A549 (cell line): ENCODE measurements around the gene P2RY8. TPM values are rescaled to one million over a fixed set of nuclear protein-coding genes. Genes with fewer than 3 reads are reported as not detected.

ENCODE experiments used
- ATAC-seq, 2 experiments: fragments of 200-7000 bp in 1 of 2; fragments of >200 bp in 1 of 2; cut with Nextera tagmentation in 1 of 2; cut with Tn5 transposase in 1 of 2; 3 replicates each; pipeline versions ENCODE4 v1.8.0 to v1.9.1; 2018 to 2020; ENCODE audit warnings: mild to moderate bottlenecking in 1 of 2, moderate library complexity in 1 of 2
- CTCF ChIA-PET: fragments of 300-600 bp; sonication (Branson Sonifier 250); formaldehyde crosslinking; extraction: SDS; loops from one replicate; lab custom pipeline; 2021; ENCODE audit warnings: antibody characterized with exemption, inconsistent platforms; lab: Yijun Ruan, JAX
- POLR2A ChIA-PET: fragments of 350-600 bp; formaldehyde crosslinking; extraction: SDS; loops from one replicate; lab custom pipeline; 2021; ENCODE audit warnings: antibody characterized with exemption, inconsistent platforms; lab: Yijun Ruan, JAX
- DNase-seq, 2 experiments: peaks; one replicate each; pipeline versions ENCODE4 v3.0.0 to v3.0.0-alpha.2; 2011 to 2016; ENCODE audit warnings: low read depth in 1 of 2, low spot score in 1 of 2
- FAIRE-seq: peaks from 2 replicates; lab custom pipeline; 2011; peaks lifted over from hg19 to GRCh38; lab: Jason Lieb, UNC
- H3K27ac ChIP-seq, 2 experiments: fragments of >200 bp; sonication (Bioruptor Twin); formaldehyde crosslinking; 3 replicates each; pipeline ENCODE4 v1.5.1; 2016 to 2017
- H3K4me1 ChIP-seq: fragments of >200 bp; sonication (Bioruptor Twin); formaldehyde crosslinking; 3 replicates; pipeline ENCODE4 v1.6.1; 2016
- H3K4me2 ChIP-seq: fragments of >200 bp; sonication (Bioruptor Twin); formaldehyde crosslinking; 3 replicates; pipeline ENCODE4 v1.6.1; 2016
- H3K4me3 ChIP-seq: fragments of >200 bp; sonication (Bioruptor Twin); formaldehyde crosslinking; 3 replicates; pipeline ENCODE4 v1.5.1; 2016
- H3K9me3 ChIP-seq: fragments of >200 bp; sonication (Bioruptor Twin); formaldehyde crosslinking; 3 replicates; pipeline ENCODE4 v1.6.1; 2016
- CBX8 ChIP-seq: fragments of 200-600 bp; sonication (generic); IDR thresholded peaks from 2 replicates; pipeline ENCODE4 v1.6.1; 2016
- CHD2 ChIP-seq: fragments of 150-350 bp; IDR thresholded peaks from 2 replicates; pipeline ENCODE4 v1.6.1; 2014; ENCODE audit warnings: low read length; ENCODE audit not compliant: partially characterized antibody
- EHMT2 ChIP-seq: fragments of 200-600 bp; sonication (generic); IDR thresholded peaks from 2 replicates; pipeline ENCODE4 v1.6.1; 2016; ENCODE audit warnings: antibody characterized with exemption, low read depth, mild to moderate bottlenecking, moderate library complexity
- ESRRA ChIP-seq: fragments of 150-350 bp; IDR thresholded peaks from 2 replicates; pipeline ENCODE4 v1.6.1; 2014; ENCODE audit warnings: mild to moderate bottlenecking, low read length, borderline replicate concordance
- FOSB ChIP-seq: fragments of 250-450 bp; sonication (Bioruptor Pico); IDR thresholded peaks from 2 replicates; pipeline ENCODE4 v1.5.0; 2020; ENCODE audit warnings: mild to moderate bottlenecking, moderate library complexity
- GATA3 ChIP-seq: IDR thresholded peaks from 2 replicates; pipeline ENCODE4 v1.6.1; 2012; ENCODE audit warnings: borderline replicate concordance
- HDAC2 ChIP-seq: fragments of 200-600 bp; sonication (generic); IDR thresholded peaks from 2 replicates; pipeline ENCODE4 v1.6.1; 2016
- JUN ChIP-seq, 2 experiments: fragments of >200 bp; sonication (Bioruptor Twin); formaldehyde crosslinking; IDR thresholded peaks; 2 replicates in 1 of 2; 3 replicates in 1 of 2; pipeline ENCODE4 v1.6.1; 2016 to 2017
- KDM1A ChIP-seq: fragments of 200-600 bp; sonication (generic); IDR thresholded peaks from 2 replicates; pipeline ENCODE4 v1.6.1; 2016; ENCODE audit warnings: low read depth, mild to moderate bottlenecking
- MAFK ChIP-seq: fragments of 450-650 bp; IDR thresholded peaks from 2 replicates; pipeline ENCODE4 v1.6.1; 2014; ENCODE audit not compliant: partially characterized antibody
- POLR2A ChIP-seq: IDR thresholded peaks from 2 replicates; pipeline ENCODE4 v1.6.1; 2012; ENCODE audit warnings: mild to moderate bottlenecking, low read length
- RCOR1 ChIP-seq: fragments of 150-350 bp; IDR thresholded peaks from 2 replicates; pipeline ENCODE4 v1.6.1; 2014; ENCODE audit warnings: antibody characterized with exemption, low read length, low read depth
- RFX5 ChIP-seq: fragments of 450-650 bp; IDR thresholded peaks from 2 replicates; pipeline ENCODE4 v1.7.1; 2014; ENCODE audit warnings: antibody characterized with exemption, mild to moderate bottlenecking, moderate library complexity
- RNF2 ChIP-seq: fragments of 200-600 bp; sonication (generic); IDR thresholded peaks from 2 replicates; pipeline ENCODE4 v1.6.1; 2016; ENCODE audit warnings: low read depth, mild to moderate bottlenecking, antibody characterized with exemption, moderate library complexity, borderline replicate concordance
- SMC3 ChIP-seq: fragments of >200 bp; sonication (Bioruptor Twin); formaldehyde crosslinking; IDR thresholded peaks from 3 replicates; pipeline ENCODE4 v1.6.1; 2018; ENCODE audit warnings: inconsistent platforms
- TFCP2L1 ChIP-seq: fragments of 250-450 bp; sonication (Bioruptor Pico); IDR thresholded peaks from 2 replicates; pipeline ENCODE4 v1.5.0; 2021; ENCODE audit warnings: mild to moderate bottlenecking
- ZFP36 ChIP-seq: fragments of 450-650 bp; IDR thresholded peaks from 2 replicates; pipeline ENCODE4 v1.6.1; 2014; ENCODE audit warnings: borderline replicate concordance; ENCODE audit not compliant: partially characterized antibody
- ZNF302 ChIP-seq: fragments of 250-450 bp; sonication (Bioruptor Pico); IDR thresholded peaks from 2 replicates; pipeline ENCODE4 v1.9.0; 2021; ENCODE audit warnings: inconsistent platforms, mild to moderate bottlenecking, moderate library complexity
- WGBS: methylation state at CpG from one replicate; pipeline ENCODE4 v1.1.6; 2017; ENCODE audit errors: missing lambda C conversion rate; 5-methylcytosine and 5-hydroxymethylcytosine counted together
- polyA plus RNA-seq, 4 experiments: library from polyadenylated mRNA; depleted of rRNA in 3 of 4; stranded (reverse); fragments of >200 nt; fragmentation: RNase III in 1 of 4; extraction: RNeasy Plus Mini Kit Qiagen cat#74134 plus additional on column Dnase treatment in 1 of 4; gene quantifications; 2 replicates in 3 of 4; 3 replicates in 1 of 4; pipeline ENCODE4 v1.2.3, GENCODE V29; 2011 to 2017
- TF ChIP-seq, protein P1 (sequence below): fragments of 150-350 bp; IDR thresholded peaks from 2 replicates; pipeline ENCODE4 v1.6.1; 2014; ENCODE audit warnings: low read depth, mild to moderate bottlenecking, low read length
- TF ChIP-seq, protein P2 (sequence below): IDR thresholded peaks from 2 replicates; pipeline ENCODE4 v1.6.1; 2012
- TF ChIP-seq, protein P3 (sequence below): fragments of >200 bp; sonication (Bioruptor Twin); formaldehyde crosslinking; IDR thresholded peaks from 2 replicates; pipeline ENCODE4 v1.6.1; 2016
- TF ChIP-seq, protein P4 (sequence below): fragments of 450-650 bp; IDR thresholded peaks from 2 replicates; pipeline ENCODE4 v1.6.1; 2014; ENCODE audit warnings: antibody characterized with exemption
- TF ChIP-seq, protein P5 (sequence below): fragments of 200-600 bp; sonication (generic); IDR thresholded peaks from 2 replicates; pipeline ENCODE4 v1.6.1; 2016; ENCODE audit warnings: antibody characterized with exemption, mild to moderate bottlenecking, moderate library complexity

Gene P2RY8
- polyA plus RNA-seq, 2 of the 4 experiments (the other 2 are of a cell fraction): not detected

DNA sequence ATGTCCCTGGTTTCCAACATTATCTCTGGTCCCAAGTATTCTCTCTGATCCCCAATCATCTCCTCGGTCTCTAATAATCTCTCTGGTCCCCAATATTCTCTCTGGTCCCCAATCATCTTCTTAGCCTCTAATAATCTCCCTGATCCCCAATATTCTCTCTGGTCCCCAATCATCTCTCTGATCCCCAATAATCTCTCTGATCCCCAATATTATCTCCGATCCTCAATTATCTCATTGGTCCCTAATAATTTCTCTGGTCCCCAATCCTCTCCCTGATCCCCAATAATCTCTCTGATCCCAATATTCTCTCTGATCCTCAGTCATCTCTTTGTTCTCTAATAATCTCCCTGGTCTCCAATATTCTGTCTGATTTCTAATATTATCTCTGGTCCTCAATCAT lies 16.6 kb downstream of the P2RY8 start:
- no peak for TF ChIP-seq EHMT2
- no peak for TF ChIP-seq KDM1A
- no peak for TF ChIP-seq RFX5
- no peak for TF ChIP-seq ZFP36
- TF ChIP-seq ZNF302 (CRISPR knock-in tag): no peak
- no peak for TF ChIP-seq GATA3
- no peak for TF ChIP-seq RNF2
- no peak for TF ChIP-seq JUN (IDR thresholded peaks at IDR 0.05)
- TF ChIP-seq POLR2A: no peak
- TF ChIP-seq, protein P1, sequence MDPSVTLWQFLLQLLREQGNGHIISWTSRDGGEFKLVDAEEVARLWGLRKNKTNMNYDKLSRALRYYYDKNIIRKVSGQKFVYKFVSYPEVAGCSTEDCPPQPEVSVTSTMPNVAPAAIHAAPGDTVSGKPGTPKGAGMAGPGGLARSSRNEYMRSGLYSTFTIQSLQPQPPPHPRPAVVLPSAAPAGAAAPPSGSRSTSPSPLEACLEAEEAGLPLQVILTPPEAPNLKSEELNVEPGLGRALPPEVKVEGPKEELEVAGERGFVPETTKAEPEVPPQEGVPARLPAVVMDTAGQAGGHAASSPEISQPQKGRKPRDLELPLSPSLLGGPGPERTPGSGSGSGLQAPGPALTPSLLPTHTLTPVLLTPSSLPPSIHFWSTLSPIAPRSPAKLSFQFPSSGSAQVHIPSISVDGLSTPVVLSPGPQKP: no peak
- TF ChIP-seq TFCP2L1 (CRISPR knock-in tag): no peak
- TF ChIP-seq MAFK: no peak
- no peak for TF ChIP-seq RCOR1
- TF ChIP-seq, protein P2, sequence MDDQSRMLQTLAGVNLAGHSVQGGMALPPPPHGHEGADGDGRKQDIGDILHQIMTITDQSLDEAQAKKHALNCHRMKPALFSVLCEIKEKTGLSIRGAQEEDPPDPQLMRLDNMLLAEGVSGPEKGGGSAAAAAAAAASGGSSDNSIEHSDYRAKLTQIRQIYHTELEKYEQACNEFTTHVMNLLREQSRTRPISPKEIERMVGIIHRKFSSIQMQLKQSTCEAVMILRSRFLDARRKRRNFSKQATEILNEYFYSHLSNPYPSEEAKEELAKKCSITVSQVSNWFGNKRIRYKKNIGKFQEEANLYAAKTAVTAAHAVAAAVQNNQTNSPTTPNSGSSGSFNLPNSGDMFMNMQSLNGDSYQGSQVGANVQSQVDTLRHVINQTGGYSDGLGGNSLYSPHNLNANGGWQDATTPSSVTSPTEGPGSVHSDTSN: no peak
- no peak for TF ChIP-seq ESRRA
- TF ChIP-seq, protein P3, sequence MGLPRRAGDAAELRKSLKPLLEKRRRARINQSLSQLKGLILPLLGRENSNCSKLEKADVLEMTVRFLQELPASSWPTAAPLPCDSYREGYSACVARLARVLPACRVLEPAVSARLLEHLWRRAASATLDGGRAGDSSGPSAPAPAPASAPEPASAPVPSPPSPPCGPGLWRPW: no peak
- TF ChIP-seq CHD2: no peak
- TF ChIP-seq FOSB (CRISPR knock-in tag): no peak
- TF ChIP-seq, protein P4, sequence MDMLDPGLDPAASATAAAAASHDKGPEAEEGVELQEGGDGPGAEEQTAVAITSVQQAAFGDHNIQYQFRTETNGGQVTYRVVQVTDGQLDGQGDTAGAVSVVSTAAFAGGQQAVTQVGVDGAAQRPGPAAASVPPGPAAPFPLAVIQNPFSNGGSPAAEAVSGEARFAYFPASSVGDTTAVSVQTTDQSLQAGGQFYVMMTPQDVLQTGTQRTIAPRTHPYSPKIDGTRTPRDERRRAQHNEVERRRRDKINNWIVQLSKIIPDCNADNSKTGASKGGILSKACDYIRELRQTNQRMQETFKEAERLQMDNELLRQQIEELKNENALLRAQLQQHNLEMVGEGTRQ: no peak
- no peak for TF ChIP-seq CBX8
- TF ChIP-seq, all 56 proteins: peak for 0
- no peaks in the 10 kb centered on the region for H3K4me1 ChIP-seq
- DNase-seq (no peak), ATAC-seq (no peak), FAIRE-seq (no peak)
- WGBS: 14% methylated on average over 2 of the region's 2 CpGs
- no peak overlapping the region for H3K4me2 ChIP-seq
- peaks cover 7% of the 10 kb centered on the region; the same call in 1 of the 3 replicates for H3K9me3 ChIP-seq
- no peak overlapping the region for H3K4me3 ChIP-seq
- POLR2A ChIA-PET: no interaction called here
- CTCF ChIA-PET: no interaction called here
- H3K27ac ChIP-seq: no peak overlapping the region

DNA sequence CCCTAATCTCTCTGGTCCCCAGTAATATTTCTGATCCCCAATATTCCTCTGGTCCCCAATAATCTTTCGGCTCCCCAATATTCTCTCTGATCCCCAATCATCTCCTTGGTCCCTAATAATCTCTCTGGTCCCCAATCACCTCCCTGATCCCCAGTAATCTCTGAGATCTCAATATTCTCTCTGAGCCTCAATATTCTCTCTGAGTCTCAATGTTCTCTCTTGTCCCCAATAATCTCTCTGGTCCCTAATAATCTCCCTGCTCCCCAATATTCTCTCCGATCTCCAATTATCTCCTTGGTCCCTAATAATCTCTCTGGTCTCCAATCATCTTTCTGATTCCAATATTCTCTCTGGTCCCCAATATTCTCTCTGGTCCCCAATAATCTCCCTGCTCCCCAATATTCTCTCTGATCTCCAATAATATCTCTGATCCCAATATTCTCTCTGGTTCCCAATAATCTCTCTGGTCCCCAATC lies 17.9 kb downstream of the P2RY8 start:
- H3K27ac ChIP-seq: no peak overlapping the region
- peaks cover 7% of the 10 kb centered on the region; the same call in 1 of the 3 replicates for H3K9me3 ChIP-seq
- no peak for ATAC-seq
- no peak for DNase-seq
- H3K4me2 ChIP-seq: no peak overlapping the region
- POLR2A ChIA-PET: no interaction called here
- CTCF ChIA-PET: no interaction called here
- FAIRE-seq: no peak
- H3K4me3 ChIP-seq: no peak overlapping the region
- 42% methylated on average over 2 of the region's 2 CpGs for WGBS
- no peaks in the 10 kb centered on the region for H3K4me1 ChIP-seq
- TF ChIP-seq SMC3 (no peak), HDAC2 (no peak), GATA3 (no peak)
- TF ChIP-seq, protein P5, sequence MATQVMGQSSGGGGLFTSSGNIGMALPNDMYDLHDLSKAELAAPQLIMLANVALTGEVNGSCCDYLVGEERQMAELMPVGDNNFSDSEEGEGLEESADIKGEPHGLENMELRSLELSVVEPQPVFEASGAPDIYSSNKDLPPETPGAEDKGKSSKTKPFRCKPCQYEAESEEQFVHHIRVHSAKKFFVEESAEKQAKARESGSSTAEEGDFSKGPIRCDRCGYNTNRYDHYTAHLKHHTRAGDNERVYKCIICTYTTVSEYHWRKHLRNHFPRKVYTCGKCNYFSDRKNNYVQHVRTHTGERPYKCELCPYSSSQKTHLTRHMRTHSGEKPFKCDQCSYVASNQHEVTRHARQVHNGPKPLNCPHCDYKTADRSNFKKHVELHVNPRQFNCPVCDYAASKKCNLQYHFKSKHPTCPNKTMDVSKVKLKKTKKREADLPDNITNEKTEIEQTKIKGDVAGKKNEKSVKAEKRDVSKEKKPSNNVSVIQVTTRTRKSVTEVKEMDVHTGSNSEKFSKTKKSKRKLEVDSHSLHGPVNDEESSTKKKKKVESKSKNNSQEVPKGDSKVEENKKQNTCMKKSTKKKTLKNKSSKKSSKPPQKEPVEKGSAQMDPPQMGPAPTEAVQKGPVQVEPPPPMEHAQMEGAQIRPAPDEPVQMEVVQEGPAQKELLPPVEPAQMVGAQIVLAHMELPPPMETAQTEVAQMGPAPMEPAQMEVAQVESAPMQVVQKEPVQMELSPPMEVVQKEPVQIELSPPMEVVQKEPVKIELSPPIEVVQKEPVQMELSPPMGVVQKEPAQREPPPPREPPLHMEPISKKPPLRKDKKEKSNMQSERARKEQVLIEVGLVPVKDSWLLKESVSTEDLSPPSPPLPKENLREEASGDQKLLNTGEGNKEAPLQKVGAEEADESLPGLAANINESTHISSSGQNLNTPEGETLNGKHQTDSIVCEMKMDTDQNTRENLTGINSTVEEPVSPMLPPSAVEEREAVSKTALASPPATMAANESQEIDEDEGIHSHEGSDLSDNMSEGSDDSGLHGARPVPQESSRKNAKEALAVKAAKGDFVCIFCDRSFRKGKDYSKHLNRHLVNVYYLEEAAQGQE: no peak
